DND-41 (cell line): ENCODE data around the gene RRP9.

Experiments
- CTCF ChIP-seq: IDR thresholded peaks from 2 replicates; pipeline ENCODE4 v1.5.1; 2012; ENCODE audit warnings: borderline replicate concordance, low read length, moderate library complexity, mild to moderate bottlenecking; ENCODE audit not compliant: poor library complexity, severe bottlenecking; ENCODE audit errors: extremely low read depth
- EZH2 ChIP-seq: IDR thresholded peaks from 3 replicates; pipeline ENCODE4 v1.6.1; 2012; ENCODE audit warnings: borderline replicate concordance, low read depth, mild to moderate bottlenecking, moderate library complexity, low read length, inconsistent platforms; ENCODE audit not compliant: severe bottlenecking

- TF ChIP-seq CTCF (no peak), EZH2 (no peak)
Measured at GRCh38 chr3:51985063-51985462, 43.4 kb upstream of the RRP9 start.
